Astrocyte of the cerebellum (primary cell): ENCODE measurements around the gene ANO7.

Source experiments
- DNase-seq: peaks from one replicate; pipeline ENCODE4 v3.0.0-alpha.2; 2011; ENCODE audit warnings: low read depth
- H3K4me3 ChIP-seq: 2 replicates; pipeline ENCODE4 v1.5.1; 2011; ENCODE audit warnings: mild to moderate bottlenecking, low read depth, low read length, moderate library complexity
- in situ Hi-C: cut with HindIII; loops from 2 replicates; pipeline ENCODE4 v1.10.0; 2017; ENCODE audit warnings: low sequenced_read_pairs
- TF ChIP-seq, protein P1 (sequence below): IDR thresholded peaks from 2 replicates; pipeline ENCODE4 v1.5.1; 2012; ENCODE audit warnings: low read length, low read depth, moderate library complexity, mild to moderate bottlenecking; ENCODE audit errors: missing control alignments

ANO7 gene

DNA sequence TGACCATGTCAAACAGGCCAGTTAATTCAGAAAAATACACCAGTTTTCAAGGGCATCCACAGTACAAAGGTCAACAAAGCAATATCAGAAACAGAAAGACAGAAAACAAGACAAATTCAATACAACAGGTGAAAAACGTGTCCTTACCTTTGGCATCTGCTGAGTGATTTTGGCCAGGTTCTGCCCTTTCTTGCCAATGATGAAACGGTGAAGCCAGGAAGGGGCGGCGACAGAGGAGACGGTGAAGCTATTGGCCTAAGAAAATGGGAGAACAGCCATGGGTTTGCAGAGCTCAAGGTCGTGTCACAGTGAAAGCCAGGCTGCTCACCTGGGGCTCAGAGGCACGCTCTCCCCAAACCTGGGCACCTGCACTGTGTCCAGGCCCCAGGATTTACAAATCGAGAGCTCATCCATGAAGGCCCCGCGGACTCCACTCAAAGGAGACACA is 66.5 kb downstream of the ANO7 start:
- no peak overlapping the region for H3K4me3 ChIP-seq
- no peak for DNase-seq
- in situ Hi-C loops = no loop called here
- TF ChIP-seq, protein P1, sequence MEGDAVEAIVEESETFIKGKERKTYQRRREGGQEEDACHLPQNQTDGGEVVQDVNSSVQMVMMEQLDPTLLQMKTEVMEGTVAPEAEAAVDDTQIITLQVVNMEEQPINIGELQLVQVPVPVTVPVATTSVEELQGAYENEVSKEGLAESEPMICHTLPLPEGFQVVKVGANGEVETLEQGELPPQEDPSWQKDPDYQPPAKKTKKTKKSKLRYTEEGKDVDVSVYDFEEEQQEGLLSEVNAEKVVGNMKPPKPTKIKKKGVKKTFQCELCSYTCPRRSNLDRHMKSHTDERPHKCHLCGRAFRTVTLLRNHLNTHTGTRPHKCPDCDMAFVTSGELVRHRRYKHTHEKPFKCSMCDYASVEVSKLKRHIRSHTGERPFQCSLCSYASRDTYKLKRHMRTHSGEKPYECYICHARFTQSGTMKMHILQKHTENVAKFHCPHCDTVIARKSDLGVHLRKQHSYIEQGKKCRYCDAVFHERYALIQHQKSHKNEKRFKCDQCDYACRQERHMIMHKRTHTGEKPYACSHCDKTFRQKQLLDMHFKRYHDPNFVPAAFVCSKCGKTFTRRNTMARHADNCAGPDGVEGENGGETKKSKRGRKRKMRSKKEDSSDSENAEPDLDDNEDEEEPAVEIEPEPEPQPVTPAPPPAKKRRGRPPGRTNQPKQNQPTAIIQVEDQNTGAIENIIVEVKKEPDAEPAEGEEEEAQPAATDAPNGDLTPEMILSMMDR = no peak

DNA sequence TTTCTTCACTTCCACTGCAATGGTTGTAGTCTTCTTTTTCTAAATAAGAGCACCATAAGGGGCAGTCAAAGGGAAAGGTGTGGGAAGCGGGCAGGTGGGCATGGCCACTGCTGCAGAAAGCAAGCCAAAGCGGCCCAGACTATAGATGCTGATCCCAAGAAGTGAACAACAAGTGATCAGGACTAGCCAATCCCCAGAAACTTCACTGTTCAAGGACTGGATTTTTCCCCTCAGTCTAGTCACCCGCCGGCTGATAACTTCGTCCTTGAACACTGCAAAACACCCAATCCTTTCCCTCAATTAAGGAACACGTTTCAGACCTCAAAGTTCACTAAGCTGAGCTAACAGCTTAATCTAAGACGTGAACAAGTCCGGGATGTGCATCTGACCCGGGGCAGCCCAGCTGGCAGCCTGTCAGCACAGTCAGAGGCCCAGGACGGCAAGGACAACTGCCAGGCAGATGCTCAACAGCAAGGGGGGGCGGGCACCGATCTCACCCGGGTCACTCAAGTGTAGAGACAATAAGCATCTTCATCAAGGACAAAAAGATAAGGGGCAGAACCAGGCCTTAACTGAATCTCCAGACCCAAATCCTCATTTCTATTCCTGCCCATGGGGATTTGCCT is 67.2 kb downstream of the ANO7 start:
- DNase-seq = no peak
- H3K4me3 ChIP-seq = no peak overlapping the region
- TF ChIP-seq, protein P1 = no peak
- in situ Hi-C loops = no loop called here

DNA sequence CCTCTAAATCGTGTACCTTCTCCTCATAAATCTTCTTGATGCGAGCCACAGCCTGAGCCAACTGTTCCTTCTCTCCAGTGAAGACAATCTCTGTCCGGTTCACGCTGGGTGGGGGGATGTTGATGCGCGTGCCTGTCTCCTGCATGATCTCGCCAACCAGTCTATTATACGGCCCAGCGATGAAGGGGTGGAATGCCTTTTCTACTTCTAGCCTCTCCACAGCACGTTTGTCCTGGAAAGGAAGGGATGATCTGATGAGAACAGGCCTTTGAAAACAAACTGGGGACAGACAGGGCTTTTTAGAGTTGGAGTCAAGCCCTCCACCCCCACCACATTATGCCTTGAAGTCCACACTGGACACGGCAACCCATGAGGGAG is 67.7 kb downstream of the ANO7 start:
- TF ChIP-seq, protein P1 = no peak
- in situ Hi-C loops = no loop called here
- no peak for DNase-seq
- no peak overlapping the region for H3K4me3 ChIP-seq

DNA sequence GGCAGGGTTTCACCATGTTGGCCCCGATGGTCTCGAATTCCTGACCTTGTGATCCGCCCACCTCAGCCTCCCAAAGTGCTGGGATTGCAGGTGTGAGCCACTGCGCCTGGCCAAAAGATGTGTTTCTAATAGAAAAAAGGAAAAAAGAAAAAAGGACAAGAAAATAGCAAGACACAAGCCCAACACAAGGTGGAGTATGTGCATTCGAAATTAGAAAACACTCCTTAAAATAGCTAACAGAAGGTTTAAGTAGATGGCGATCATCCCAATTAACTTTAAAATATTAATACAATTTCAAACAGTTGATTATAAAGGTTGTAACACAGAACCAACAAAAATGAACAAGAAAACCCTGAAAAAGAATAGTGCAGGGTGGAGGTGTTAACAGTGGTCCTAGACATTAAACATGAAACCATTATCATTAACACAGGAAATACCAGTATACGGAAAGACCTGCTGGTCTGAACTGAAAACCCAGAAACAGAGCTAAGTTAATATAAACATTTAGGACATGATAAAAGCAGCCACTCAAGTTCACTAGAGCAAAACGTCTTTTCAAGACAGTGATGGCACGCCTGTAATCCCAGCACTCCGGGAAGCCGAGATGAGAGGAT is 69.0 kb downstream of the ANO7 start:
- no peak overlapping the region for H3K4me3 ChIP-seq
- no peak for DNase-seq
- in situ Hi-C loops = no loop called here
- TF ChIP-seq, protein P1 = no peak

DNA sequence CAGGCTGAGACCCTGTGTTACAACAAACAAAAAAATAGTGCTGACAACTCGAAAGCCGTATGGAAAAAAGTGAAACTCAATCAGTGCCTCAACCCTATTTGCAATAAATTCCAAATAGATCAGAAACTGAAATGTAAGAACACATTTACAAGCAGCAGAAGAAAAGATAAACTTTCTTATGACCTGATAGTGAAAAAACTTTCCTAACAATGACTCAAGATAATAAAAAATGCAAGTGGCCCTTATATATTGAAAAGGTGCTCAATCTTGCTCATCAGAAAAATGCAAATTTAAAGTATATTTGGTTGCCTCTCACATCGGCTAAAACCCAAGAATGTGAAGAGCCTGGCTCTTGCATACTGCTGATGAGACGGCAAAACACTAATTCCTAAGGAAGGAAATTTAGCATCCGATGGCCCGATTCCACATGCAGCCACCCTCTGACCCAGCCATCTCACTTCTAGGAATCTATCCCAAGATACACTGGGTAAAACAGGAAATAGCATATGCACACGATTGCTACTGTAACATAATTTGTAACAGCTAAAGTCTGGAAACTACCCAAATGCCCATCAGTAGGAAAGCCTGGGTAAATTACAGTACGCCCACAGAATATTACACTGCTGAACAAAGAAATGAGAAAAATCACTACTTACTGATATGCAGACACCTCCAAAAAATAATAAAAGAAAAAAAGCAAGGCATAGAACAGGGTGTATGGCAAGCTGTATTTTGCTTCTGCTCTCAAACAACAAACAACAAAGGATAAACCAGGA is 70.2 kb downstream of the ANO7 start:
- TF ChIP-seq, protein P1 = no peak
- in situ Hi-C loops = no loop called here
- DNase-seq = no peak
- H3K4me3 ChIP-seq = no peak overlapping the region

DNA sequence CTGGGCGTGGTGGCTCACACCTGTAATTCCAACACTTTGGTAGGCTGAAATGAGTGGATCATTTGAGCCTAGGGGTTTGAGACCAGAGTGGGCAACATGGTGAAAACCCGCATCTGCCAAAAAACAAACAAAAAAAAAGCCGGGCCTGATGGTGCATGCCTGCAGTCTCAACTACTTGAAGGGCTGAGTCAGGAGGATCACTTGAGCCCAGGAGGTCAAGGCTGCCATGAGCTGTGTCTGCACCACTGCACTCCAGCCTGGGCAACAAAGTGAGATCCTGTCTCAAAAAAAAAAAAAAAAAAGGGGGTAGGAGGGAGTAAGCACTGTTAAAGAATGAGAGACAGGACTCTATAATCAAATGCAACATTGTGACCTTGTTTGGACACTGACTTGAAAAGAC is 72.4 kb downstream of the ANO7 start:
- DNase-seq = no peak
- in situ Hi-C loops = no loop called here

More for the DNA sequence above, 72.4 kb downstream of the ANO7 start:
- TF ChIP-seq, protein P1 = no peak
- no peak overlapping the region for H3K4me3 ChIP-seq
